ENCODE data around the gene CDCP2. TPM values are rescaled to one million over a fixed set of nuclear protein-coding genes. Genes with fewer than 3 reads are reported as not detected.

Gene CDCP2
- total RNA-seq, 1 donor = not detected

- TF ChIP-seq CTCF (IDR thresholded peaks at IDR 0.05; ENCODE audit: insufficient read depth, low read depth, low read length) = no peak
- H3K4me3 ChIP-seq (ENCODE audit: low read depth, low read length) = no peak overlapping the region
- no peak for DNase-seq (ENCODE audit: low read depth)
These were observed 13.8 kb downstream of the CDCP2 start for GRCh38 chr1:54138994-54139393.

- peak; percentile 55 for DNase-seq (ENCODE audit: low read depth)
- TF ChIP-seq CTCF (IDR thresholded peaks at IDR 0.05; ENCODE audit: insufficient read depth, low read depth, low read length) = no peak
These were observed 15.2 kb downstream of the CDCP2 start for GRCh38 chr1:54137534-54138061.

GRCh38 chr1:54136963-54137533, 15.8 kb downstream of the CDCP2 start:
- no peak overlapping the region for H3K4me3 ChIP-seq (ENCODE audit: low read depth, low read length)
- no peak for TF ChIP-seq CTCF (IDR thresholded peaks at IDR 0.05; ENCODE audit: insufficient read depth, low read depth, low read length)
- DNase-seq (ENCODE audit: low read depth) = no peak

More at GRCh38 chr1:54137534-54138061, 15.2 kb downstream of the CDCP2 start:
- H3K4me3 ChIP-seq (ENCODE audit: low read depth, low read length) = no peak overlapping the region

GRCh38 chr1:54136269-54136896, 16.4 kb downstream of the CDCP2 start:
- DNase-seq (ENCODE audit: low read depth) = no peak
- no peak for TF ChIP-seq CTCF (IDR thresholded peaks at IDR 0.05; ENCODE audit: insufficient read depth, low read depth, low read length)
- no peak overlapping the region for H3K4me3 ChIP-seq (ENCODE audit: low read depth, low read length)

- no peak overlapping the region for H3K4me3 ChIP-seq (ENCODE audit: low read depth, low read length)
- peak; percentile 14 for DNase-seq (ENCODE audit: low read depth)
- TF ChIP-seq CTCF (IDR thresholded peaks at IDR 0.05; ENCODE audit: insufficient read depth, low read depth, low read length) = no peak
These were observed 17.2 kb downstream of the CDCP2 start for GRCh38 chr1:54135436-54136120.

- H3K4me3 ChIP-seq (ENCODE audit: low read depth, low read length) = no peak overlapping the region
- no peak for TF ChIP-seq CTCF (IDR thresholded peaks at IDR 0.05; ENCODE audit: insufficient read depth, low read depth, low read length)
- no peak for DNase-seq (ENCODE audit: low read depth)
These were observed 18.5 kb downstream of the CDCP2 start for GRCh38 chr1:54134295-54134694.
